Liver (tissue), 3 donors: Measurements from ENCODE around the gene TMCC2.

ENCODE experiments used
- CTCF ChIP-seq: fragments of 150-350 bp; IDR thresholded peaks from 2 replicates; pipeline ENCODE4 v1.5.1; 2017; ENCODE audit warnings: improper control_type of control experiment, low read depth, low read length; ENCODE audit not compliant: missing input control
- GABPA ChIP-seq, 2 donors: IDR thresholded peaks in 1 of 2; conservative IDR thresholded peaks in 1 of 2; 2 replicates each; pipeline ENCODE4 v1.6.1; 2016; ENCODE audit warnings: antibody characterized with exemption in 2 of 2, mild to moderate bottlenecking in 1 of 2, moderate library complexity in 1 of 2
- ZBTB33 ChIP-seq: IDR thresholded peaks from 2 replicates; pipeline ENCODE4 v1.6.1; 2016; ENCODE audit warnings: antibody characterized with exemption
- donor health status: healthy.
- donor health status: healthy.

DNA sequence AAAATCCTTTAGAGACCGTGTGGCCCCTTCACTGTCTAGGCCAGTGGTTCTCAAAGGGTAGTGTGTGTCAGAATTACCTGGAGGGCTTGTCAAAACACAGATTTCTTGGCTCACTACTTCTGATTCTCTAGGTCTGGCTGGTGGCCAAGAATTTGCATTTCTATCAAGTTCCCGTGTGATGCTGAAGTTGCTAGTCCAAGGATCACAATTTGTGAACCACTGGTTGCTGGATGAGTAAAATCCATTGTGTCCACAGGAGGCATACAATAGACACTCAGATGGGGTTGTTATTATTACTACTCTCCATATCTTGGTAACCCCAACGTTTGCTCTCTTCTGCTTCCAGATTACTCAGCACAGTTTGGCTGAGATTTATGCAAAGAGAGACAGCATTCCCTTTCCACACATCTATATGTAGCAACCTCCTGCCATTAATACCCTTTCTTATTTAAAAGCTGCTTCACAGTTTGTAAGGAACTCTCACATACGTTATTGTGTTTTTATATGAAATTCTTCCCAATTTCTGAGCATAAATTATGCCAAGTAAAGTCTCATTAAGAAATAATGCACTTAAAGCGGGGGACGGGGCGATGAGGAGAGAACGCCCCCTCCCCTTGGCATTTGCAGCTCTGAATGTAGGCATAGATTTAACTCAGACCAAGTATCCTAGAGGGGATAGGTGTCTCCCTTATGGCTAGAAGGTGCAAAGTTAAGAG, 720 bp upstream of the TMCC2 start:
- TF ChIP-seq CTCF (no peak), ZBTB33 (no peak), GABPA (IDR thresholded peaks at IDR 0.05 in 1 of 2, conservative IDR thresholded peaks at IDR 0.05 in 1 of 2) (no peak)
